GM21786 (cell line): ENCODE measurements around the gene DRP2.
"Not testable (repeated sequence)": the region's sequence is repeated elsewhere in the genome, so short reads cannot be mapped to it uniquely, and the experiment has no call there.

Source experiments
- ATAC-seq: cut with Tn5 transposase; IDR thresholded peaks from one replicate; pipeline ENCODE4 v1.9.1; 2021; ENCODE audit not compliant: unreplicated experiment

The DRP2 gene

DNA sequence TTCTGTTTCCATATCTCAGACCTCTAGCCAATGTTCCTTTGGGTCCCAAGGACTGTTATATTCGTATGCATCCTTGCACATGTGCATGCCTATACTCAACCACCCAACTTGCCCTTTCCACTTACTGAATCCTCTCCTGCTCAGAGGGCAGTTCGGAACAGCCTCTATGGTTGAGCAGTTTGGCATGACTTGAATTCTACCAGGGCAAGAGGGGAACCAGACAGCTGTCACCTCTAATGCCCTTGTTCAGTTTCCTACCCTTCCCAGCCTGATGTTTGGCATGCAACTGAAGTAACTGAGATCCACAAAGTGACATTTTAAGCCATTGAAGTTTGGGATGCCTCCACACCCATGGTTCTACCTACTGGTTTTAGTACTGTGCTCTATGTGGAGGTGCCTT is 17.5 kb downstream of the DRP2 start:
- ATAC-seq: no peak

DNA sequence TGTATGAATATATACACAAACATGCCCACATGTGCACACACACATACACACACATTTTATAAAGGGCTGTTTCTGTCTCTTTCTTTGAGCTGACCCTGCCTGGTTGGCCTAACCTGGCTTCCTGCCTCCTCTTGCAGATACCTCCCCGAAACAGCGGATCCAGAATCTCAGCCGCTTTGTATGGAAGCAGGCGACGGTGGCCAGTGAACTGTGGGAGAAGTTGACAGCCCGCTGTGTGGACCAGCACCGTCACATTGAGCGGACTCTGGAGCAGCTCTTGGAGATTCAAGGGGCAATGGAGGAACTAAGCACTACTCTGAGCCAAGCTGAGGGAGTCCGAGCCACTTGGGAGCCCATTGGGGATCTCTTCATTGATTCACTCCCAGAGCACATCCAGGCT is 21.9 kb downstream of the DRP2 start:
- no peak for ATAC-seq

DNA sequence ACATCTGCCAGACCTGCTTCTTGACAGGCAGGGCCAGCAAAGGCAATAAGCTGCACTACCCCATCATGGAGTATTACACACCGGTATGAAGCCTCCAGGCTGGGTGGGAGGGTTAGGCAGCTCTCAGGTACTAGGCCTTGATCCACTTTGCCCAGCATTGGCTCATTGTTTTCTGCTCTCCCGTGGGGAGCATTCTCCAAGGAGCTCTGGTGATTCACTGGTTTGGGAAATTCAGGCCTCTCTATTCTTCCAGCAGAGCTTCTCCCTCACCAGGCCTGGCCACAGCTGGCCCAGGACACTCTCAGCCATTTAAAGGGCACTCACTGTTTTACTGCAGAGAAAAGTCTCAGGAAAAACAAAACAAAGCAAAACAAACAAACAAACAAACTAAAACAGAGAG is 33.0 kb downstream of the DRP2 start:
- no peak for ATAC-seq

DNA sequence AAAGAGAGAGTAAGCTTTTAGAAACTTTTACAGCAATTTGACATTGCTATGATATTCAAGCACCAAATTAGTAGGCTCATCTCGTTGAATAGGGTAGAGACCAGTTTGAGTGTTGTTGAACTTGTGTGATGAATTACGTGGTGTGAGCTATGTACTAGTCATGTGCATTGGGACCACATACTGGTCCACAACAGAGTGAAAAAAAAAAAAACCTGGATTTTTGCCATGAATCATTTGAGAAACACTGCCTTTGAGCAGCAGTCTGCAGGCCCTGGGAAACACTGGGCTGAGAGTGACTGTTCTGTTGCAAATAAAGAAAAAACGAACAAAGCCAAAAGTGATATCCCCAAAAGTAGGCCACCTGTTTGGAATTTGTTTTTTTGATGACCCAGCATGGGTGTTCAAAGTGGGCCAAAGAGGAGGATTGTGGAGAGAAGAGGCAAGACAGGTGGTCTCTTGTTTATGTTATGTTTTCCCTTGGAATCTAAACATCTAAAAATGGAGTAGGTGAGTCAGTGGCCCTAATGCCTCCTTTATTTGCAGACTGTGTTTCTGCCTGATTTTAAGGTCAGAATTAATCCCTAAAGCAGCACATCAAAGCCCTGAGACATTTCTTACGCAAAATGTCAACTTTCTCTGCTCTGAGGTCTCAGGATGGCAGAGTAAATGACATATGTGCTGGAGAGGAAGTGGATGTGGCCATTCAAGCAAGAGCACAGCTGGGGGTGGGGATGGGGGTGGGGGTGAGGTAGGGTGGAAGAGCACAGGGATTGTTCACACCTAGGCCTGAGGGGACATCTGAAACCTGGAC is 38.1 kb downstream of the DRP2 start:
- no peak for ATAC-seq

DNA sequence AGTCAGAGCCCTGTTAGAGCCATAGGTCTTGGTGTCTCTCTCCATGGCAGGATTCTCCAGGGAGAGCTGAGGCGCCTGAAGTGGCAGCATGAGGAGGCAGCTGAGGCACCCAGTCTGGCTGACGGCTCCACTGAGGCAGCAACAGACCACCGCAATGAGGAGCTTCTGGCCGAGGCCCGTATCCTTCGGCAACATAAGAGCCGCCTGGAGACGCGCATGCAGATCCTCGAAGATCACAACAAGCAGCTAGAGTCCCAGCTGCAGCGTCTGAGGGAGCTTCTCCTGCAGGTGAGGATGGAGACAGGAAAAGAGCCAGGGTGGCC is 38.6 kb downstream of the DRP2 start:
- no peak for ATAC-seq

DNA sequence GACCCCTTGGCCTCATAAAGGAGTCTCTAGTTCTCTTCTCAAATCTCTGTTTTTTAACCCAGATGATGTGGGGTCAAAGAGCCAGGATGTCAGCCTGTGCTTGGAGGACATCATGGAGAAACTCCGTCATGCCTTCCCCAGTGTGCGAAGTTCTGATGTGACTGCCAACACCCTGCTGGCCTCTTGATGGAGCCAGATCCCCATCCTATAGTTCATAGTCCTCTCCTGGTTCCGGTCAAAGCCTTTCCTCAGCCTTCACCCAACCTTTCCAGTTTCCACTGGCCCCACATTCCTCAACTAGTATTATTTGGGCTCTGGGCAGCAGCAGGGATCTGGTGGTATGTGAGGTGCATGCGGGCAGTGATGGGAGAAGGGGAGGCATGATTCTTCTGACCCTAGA is 40.8 kb downstream of the DRP2 start:
- no peak for ATAC-seq

DNA sequence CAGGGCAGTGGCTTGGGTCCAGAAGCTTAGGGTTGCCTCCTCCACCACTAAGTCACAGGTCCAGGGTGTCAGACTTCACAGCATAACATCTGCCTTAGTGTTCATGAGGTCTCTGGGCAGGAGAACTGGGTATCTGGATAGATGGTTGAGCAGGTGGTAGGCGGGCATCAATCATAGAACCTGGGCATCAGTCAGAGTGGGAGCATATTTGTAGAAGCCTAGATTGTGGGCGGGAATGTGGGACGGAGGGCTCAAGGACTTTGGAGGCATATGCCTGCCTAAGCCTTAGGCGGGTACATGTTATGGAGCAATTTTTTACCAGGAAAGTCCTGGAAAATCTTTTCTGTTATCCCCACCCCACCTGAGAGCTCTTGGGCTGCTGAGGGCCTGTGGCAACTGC is 43.0 kb downstream of the DRP2 start:
- no peak for ATAC-seq

DNA sequence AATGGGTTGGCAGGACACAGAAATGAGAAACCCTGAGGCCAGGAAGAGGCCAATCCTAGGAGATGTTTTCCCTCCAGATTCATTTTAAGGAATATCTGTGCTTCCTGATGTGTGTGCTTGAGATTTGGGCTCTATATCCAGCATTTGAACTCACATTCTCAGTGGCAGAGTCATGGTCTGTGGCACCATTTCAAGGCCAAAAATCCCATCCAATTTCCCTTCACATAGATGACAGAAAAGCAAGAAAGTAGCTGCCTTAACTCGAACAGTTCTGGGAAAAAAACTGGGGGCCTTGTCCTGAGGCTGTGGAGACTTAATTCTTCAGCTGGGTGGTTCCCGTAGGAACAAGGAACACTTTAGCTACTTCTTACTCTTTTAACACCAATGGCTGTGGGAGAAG is 44.2 kb downstream of the DRP2 start:
- ATAC-seq: no peak

DNA sequence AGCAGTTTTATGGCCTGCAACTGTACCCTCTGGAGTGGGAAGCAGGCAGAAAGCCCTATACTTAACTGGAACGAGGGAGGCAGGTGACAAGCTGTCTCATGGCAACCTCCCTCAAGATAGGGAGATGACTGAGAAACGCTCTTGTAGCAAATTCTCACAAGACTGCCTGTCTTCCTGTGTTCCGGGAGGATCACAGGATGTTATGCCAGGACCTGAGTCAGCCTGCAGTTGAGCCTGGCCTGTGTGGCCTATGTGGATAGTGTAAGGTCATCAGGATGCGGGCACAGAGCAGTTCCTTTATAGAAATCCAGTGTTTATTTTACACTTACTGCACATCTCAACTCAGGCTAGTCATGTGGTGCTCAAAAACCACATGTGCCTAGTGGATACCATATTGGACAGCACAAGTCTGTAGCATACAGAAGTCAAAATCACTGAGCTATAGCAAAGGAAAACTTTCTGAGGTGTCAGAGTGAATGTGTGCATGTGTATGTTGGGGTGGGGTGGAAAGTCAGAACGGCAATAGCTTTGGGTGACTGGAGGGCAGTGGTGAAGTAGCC is 46.4 kb downstream of the DRP2 start:
- ATAC-seq: no peak

DNA sequence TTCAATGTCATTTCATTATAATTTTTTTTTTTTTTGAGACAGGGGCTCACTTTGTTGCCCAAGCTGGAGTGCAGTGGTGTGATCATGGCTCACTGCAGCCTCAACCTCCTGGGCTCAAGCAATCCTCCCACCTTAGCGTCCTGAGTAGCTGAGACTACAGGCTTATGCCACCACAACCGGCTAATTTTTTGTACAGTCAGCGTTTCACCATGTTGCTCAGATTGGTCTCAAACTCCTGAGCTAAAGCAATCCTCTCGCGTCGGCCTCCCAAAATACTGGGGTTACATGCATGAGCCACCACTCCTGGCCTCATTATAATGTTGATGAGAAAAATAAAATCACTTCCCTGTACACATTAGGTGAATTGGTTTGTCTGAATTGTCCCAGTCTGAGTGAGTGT is 54.6 kb downstream of the DRP2 start:
- ATAC-seq: no peak

DNA sequence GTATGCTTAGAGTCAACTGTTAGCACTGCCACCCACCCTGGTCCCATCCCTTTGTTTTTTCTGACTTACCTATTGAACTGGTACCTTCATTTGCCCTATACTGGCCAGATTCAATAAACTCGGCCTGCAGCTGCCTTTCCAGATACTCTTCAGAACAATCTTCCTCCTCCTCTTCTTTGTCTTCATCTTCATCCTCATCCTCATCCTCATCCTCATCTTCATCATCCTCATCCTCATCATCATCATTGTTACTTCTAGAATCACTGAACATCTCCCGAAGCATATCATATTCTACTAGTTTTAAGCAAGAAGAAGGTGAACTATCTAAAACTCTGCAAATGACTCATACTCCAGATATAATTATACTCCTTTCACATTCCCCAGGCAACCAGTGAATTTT is 56.7 kb downstream of the DRP2 start:
- no peak for ATAC-seq

DNA sequence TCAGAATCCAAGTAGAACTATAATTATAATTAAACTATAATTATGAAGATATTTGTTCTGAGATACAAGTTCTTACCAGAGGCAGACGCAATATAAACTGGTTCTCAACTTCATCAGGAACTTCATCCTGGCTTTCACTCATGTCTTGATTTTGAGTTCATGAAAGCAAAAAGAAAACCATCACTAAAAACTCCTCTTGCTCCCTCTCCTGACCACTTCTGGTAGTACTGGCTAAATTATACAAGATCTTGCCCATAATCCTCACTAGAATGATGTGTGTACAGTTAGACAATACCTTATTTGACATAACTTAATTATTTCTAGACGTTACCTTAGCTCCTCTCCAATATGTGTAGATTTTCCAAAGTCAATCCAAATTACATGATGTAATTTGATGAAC is 67.8 kb downstream of the DRP2 start:
- peak; percentile 52 for ATAC-seq

DNA sequence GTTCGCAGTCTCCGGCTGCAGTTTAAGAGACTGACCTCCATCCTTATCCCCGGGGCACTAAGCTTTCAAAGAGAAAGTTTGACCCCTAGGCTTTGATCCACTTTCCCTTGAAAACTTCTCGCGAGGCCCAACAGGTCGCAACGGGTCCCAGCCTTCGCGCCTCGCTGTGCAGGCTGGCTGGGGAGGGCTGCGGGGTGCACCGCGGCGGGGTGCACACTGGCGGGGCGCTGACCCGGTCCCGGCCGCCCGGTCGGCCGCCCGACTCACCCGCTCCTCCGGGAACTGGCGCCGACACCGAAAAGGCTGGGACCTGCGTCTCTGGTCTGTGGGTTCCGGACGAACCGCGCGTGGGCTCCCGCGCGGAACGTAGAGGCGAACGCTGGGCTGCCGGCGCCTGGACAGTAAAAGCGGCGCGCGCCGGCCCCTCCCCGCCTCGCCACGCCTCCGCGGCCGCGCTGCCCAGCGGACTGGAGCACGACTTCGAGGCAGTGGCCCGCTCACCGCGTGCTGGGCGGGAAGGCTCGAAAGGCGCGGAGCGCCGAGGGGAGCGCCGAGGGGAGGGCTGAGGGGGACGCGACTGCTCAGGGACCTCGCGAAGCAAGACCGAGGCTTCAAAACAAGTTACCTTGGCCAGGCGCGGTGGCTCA is 71.5 kb downstream of the DRP2 start, which contains the start of gene TAF7L:
Gene TAF7L (minus strand): TSS at position 378 of the 647 bp plus-strand sequence. CDS start 3,791 bp downstream, outside the sequence.
- ATAC-seq: no peak

DNA sequence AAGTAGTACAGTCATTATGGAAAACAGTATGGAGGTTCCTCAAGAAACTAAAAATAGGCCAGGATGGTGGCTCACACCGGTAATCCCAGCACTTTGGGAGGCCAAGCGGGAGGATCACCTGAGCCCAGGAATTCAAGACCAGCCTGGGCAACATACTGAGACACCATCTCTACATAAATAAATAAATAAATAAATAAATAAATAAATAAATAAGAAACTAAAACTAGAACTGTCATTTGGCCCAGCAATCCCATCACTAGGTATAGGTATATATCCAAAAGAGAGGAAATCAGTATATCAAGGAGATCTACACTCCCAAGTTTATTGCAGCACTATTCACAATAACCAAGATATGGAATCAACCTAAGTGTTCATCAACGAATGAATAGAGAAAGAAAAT is 76.0 kb downstream of the DRP2 start:
- not testable (repeated sequence) for ATAC-seq

DNA sequence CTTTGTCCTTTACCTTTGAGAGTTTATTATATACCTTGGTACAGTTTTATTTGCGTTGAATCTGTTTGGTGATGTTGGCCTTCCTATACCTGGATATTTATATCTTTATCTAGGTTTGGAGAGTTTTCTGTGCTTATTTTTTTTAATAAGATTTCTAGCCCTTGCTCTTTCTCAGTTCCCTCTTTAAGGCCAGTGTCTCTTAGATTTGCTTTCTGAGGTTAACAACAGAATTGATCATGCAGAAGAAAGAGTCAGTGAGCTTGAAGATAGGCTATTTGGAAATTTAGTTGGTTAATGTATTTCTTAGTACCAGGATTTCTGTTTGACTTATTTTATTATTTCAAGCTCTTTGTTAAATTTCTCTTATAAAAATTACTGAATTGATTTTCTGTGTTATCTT is 84.2 kb downstream of the DRP2 start:
- no peak for ATAC-seq
